ENCODE measurements around the gene TMEM59L.
A peak's percentile ranks its signal among the peaks of the same experiment; 100 is the strongest.

- TF ChIP-seq EP300 (IDR thresholded peaks at IDR 0.05) (no peak), CTCF (IDR thresholded peaks at IDR 0.05) (peak; percentile 74 to 95 (median 92)), POLR2AphosphoS5 (IDR thresholded peaks at IDR 0.05) (peak; percentile 38 to 43)
Measured at GRCh38 chr19:18588611-18589379, 23.9 kb upstream of the TMEM59L start, which contains the start of gene REX1BD.
